H9 (cell line): Measurements from ENCODE around the gene KLRD1. TPM values are rescaled to one million over a fixed set of nuclear protein-coding genes. Genes with fewer than 3 reads are reported as not detected.

Experiments used
- DNase-seq: peaks from one replicate; pipeline ENCODE4 v3.0.0-alpha.2; 2017
- H2AFZ ChIP-seq: one replicate; pipeline ENCODE4 v1.6.1; 2013; ENCODE audit warnings: mild to moderate bottlenecking, low read length, control low read depth, moderate library complexity
- H2AK5ac ChIP-seq: 2 replicates; pipeline ENCODE4 v1.6.1; 2013; ENCODE audit warnings: low read length, control low read depth, mixed read lengths; ENCODE audit not compliant: insufficient read length
- H2BK120ac ChIP-seq: one replicate; pipeline ENCODE4 v1.6.1; 2013; ENCODE audit warnings: low read depth, mild to moderate bottlenecking, low read length, control low read depth, inconsistent platforms; ENCODE audit not compliant: poor library complexity, severe bottlenecking
- H2BK12ac ChIP-seq: 2 replicates; pipeline ENCODE4 v1.6.1; 2013; ENCODE audit warnings: low read length, control low read depth, mixed read lengths, low read depth; ENCODE audit not compliant: insufficient read length
- H2BK15ac ChIP-seq: 2 replicates; pipeline ENCODE4 v1.6.1; 2013; ENCODE audit warnings: low read depth, low read length, control low read depth
- H2BK20ac ChIP-seq: one replicate; pipeline ENCODE4 v1.6.1; 2013; ENCODE audit warnings: low read depth, mild to moderate bottlenecking, low read length, control low read depth, inconsistent platforms; ENCODE audit not compliant: poor library complexity, severe bottlenecking
- H2BK5ac ChIP-seq: 2 replicates; pipeline ENCODE4 v1.6.1; 2013; ENCODE audit warnings: low read length, control low read depth, mixed read lengths; ENCODE audit not compliant: insufficient read length
- H3K14ac ChIP-seq: 2 replicates; pipeline ENCODE4 v1.6.1; 2013; ENCODE audit warnings: low read length, control low read depth; ENCODE audit not compliant: insufficient read depth
- H3K18ac ChIP-seq: 2 replicates; pipeline ENCODE4 v1.6.1; 2013; ENCODE audit warnings: low read depth, mild to moderate bottlenecking, mixed read lengths, low read length, control low read depth; ENCODE audit not compliant: insufficient read length
- H3K23ac ChIP-seq: 2 replicates; pipeline ENCODE4 v1.6.1; 2013; ENCODE audit warnings: low read length, control low read depth, mixed read lengths, low read depth; ENCODE audit not compliant: insufficient read length
- H3K23me2 ChIP-seq: 2 replicates; pipeline ENCODE4 v1.6.1; 2013; ENCODE audit warnings: low read depth, mild to moderate bottlenecking, mixed read lengths, low read length, control low read depth; ENCODE audit not compliant: insufficient read length, poor library complexity, severe bottlenecking
- H3K27ac ChIP-seq: 2 replicates; pipeline ENCODE4 v1.5.1; 2013; ENCODE audit warnings: low read length, control low read depth, mixed read lengths, low read depth; ENCODE audit not compliant: insufficient read length
- H3K27me3 ChIP-seq: 2 replicates; pipeline ENCODE4 v1.6.1; 2013; ENCODE audit warnings: low read length, control low read depth, inconsistent platforms; ENCODE audit not compliant: insufficient read depth
- H3K4ac ChIP-seq: 2 replicates; pipeline ENCODE4 v1.6.1; 2013; ENCODE audit warnings: low read depth, mild to moderate bottlenecking, control low read depth, inconsistent platforms, low read length, moderate library complexity
- H3K4me1 ChIP-seq: 2 replicates; pipeline ENCODE4 v1.6.1; 2013; ENCODE audit warnings: low read length, control low read depth, inconsistent platforms; ENCODE audit not compliant: insufficient read depth
- H3K4me2 ChIP-seq: 2 replicates; pipeline ENCODE4 v1.6.1; 2013; ENCODE audit warnings: low read length, control low read depth, mixed read lengths; ENCODE audit not compliant: insufficient read length, insufficient read depth
- H3K56ac ChIP-seq: 2 replicates; pipeline ENCODE4 v1.6.1; 2013; ENCODE audit warnings: low read depth, mild to moderate bottlenecking, mixed read lengths, low read length, control low read depth; ENCODE audit not compliant: insufficient read length
- H3K79me1 ChIP-seq: 2 replicates; pipeline ENCODE4 v1.6.1; 2013; ENCODE audit warnings: low read depth, mild to moderate bottlenecking, moderate library complexity, low read length, control low read depth, inconsistent platforms; ENCODE audit not compliant: insufficient read depth, poor library complexity, severe bottlenecking
- H3K79me2 ChIP-seq: 2 replicates; pipeline ENCODE4 v1.6.1; 2013; ENCODE audit warnings: low read length, control low read depth, inconsistent platforms; ENCODE audit not compliant: insufficient read depth
- H3K9ac ChIP-seq: 2 replicates; pipeline ENCODE4 v1.6.1; 2013; ENCODE audit warnings: low read length, control low read depth, mixed read lengths; ENCODE audit not compliant: insufficient read length; ENCODE audit errors: extremely low read depth
- H3K9me3 ChIP-seq: one replicate; pipeline ENCODE4 v1.6.1; 2013; ENCODE audit warnings: low read depth, low read length, inconsistent platforms; ENCODE audit not compliant: control insufficient read depth
- H3T11ph ChIP-seq: one replicate; pipeline ENCODE4 v1.6.1; 2013; ENCODE audit warnings: mild to moderate bottlenecking, low read length, control low read depth, inconsistent platforms
- H4K20me1 ChIP-seq: one replicate; pipeline ENCODE4 v1.6.1; 2013; ENCODE audit not compliant: control insufficient read depth, insufficient read length, insufficient read depth
- H4K5ac ChIP-seq: 2 replicates; pipeline ENCODE4 v1.6.1; 2013; ENCODE audit warnings: low read depth, mild to moderate bottlenecking, mixed read lengths, low read length, control low read depth; ENCODE audit not compliant: insufficient read length
- H4K8ac ChIP-seq: replicated peaks from 2 replicates; pipeline ENCODE4 v1.6.1; 2013; ENCODE audit warnings: low read length, control low read depth, mixed read lengths, low read depth; ENCODE audit not compliant: insufficient read length
- H4K91ac ChIP-seq: 2 replicates; pipeline ENCODE4 v1.6.1; 2013; ENCODE audit warnings: low read depth, mild to moderate bottlenecking, moderate library complexity, mixed read lengths, low read length, control low read depth; ENCODE audit not compliant: insufficient read length
- H3K27ac Mint-ChIP-seq, 3 experiments: 2 replicates in 2 of 3; 3 replicates in 1 of 3; pipeline ENCODE4 v1.8.0; 2020 to 2021; ENCODE audit warnings: mixed read lengths in 3 of 3, mild to moderate bottlenecking in 1 of 3, moderate library complexity in 1 of 3
- H3K27me3 Mint-ChIP-seq: 2 replicates; pipeline ENCODE4 v1.8.0; 2021; ENCODE audit warnings: low read depth, mild to moderate bottlenecking, moderate library complexity, mixed read lengths
- H3K36me3 Mint-ChIP-seq, 3 experiments: 2 replicates in 2 of 3; 3 replicates in 1 of 3; pipeline ENCODE4 v1.8.0; 2020 to 2021; ENCODE audit warnings: low read depth in 3 of 3, mixed read lengths in 3 of 3; ENCODE audit not compliant: insufficient read depth in 1 of 3
- H3K4me1 Mint-ChIP-seq, 2 experiments: 2 replicates each; pipeline ENCODE4 v1.8.0; 2020; ENCODE audit warnings: mixed read lengths in 2 of 2
- H3K4me3 Mint-ChIP-seq, 2 experiments: 2 replicates in 1 of 2; 3 replicates in 1 of 2; pipeline ENCODE4 v1.8.0; 2020 to 2021; ENCODE audit warnings: mild to moderate bottlenecking in 2 of 2, mixed read lengths in 2 of 2, moderate library complexity in 1 of 2
- H3K9me3 Mint-ChIP-seq, 2 experiments: 2 replicates in 1 of 2; 3 replicates in 1 of 2; pipeline ENCODE4 v1.8.0; 2020; ENCODE audit warnings: mild to moderate bottlenecking in 2 of 2, mixed read lengths in 2 of 2, moderate library complexity in 1 of 2
- CTCF ChIP-seq: fragments of 200-600 bp; sonication (generic); conservative IDR thresholded peaks from 3 replicates; pipeline ENCODE4 v1.8.0; 2021; ENCODE audit warnings: antibody characterized with exemption, mild to moderate bottlenecking
- WGBS: extraction: QIAGEN DNeasy Blood & Tissue Kit; methylation state at CpG from one replicate; pipeline ENCODE4 v1.1.7; 2013; ENCODE audit warnings: missing lambda C conversion rate, low lambda C conversion rate, mixed read lengths; ENCODE audit not compliant: insufficient read length; ENCODE audit errors: extremely low coverage; 5-methylcytosine and 5-hydroxymethylcytosine counted together
- total RNA-seq: library from RNA; stranded (reverse); gene quantifications from 2 replicates; pipeline ENCODE4 v1.2.1, GENCODE V29; 2021

KLRD1 gene
- total RNA-seq, 1 experiment from 2014 or later: not detected

- no peak overlapping the region for H3K9ac ChIP-seq
- no peaks in the 10 kb centered on the region for H3K79me1 ChIP-seq
- no CpG with 5 or more reads among the region's 5 CpGs for WGBS
- no peaks in the 10 kb centered on the region for H3K27me3 ChIP-seq
- peak overlapping the region; percentile 84 for H3K14ac ChIP-seq
- H3K23ac ChIP-seq: no peak overlapping the region
- H4K20me1 ChIP-seq: no peaks in the 10 kb centered on the region
- no peak overlapping the region for H3K27ac Mint-ChIP-seq
- peak overlapping the region; percentile 72 for H2BK12ac ChIP-seq
- H4K5ac ChIP-seq: peak overlapping the region; percentile 79
- H3T11ph ChIP-seq: no peak overlapping the region
- DNase-seq: no peak
- H4K8ac ChIP-seq: no peak overlapping the region
- H3K23me2 ChIP-seq: peaks cover 12% of the 10 kb centered on the region
- no peak overlapping the region for H2AFZ ChIP-seq
- H2BK20ac ChIP-seq: no peak overlapping the region
- H3K36me3 Mint-ChIP-seq: peaks cover 3 to 19% (median 8%) of the 10 kb centered on the region in 3 experiments; a peak in 6 of 7 replicates
- H3K79me2 ChIP-seq: no peaks in the 10 kb centered on the region
- H3K4me2 ChIP-seq: peak overlapping the region; percentile 99
- H3K4ac ChIP-seq: no peak overlapping the region
- H3K9me3 ChIP-seq: no peaks in the 10 kb centered on the region
- H2BK120ac ChIP-seq: no peak overlapping the region
- H3K4me3 Mint-ChIP-seq: no peak overlapping the region
- H2AK5ac ChIP-seq: no peak overlapping the region
- peak overlapping the region; percentile 9 for H3K56ac ChIP-seq
- no peaks in the 10 kb centered on the region; the same call in 1 of the 2 replicates for H3K27me3 Mint-ChIP-seq
- peaks cover 15% of the 10 kb centered on the region; the same call in 1 of the 2 replicates for H3K4me1 ChIP-seq
- no peak for TF ChIP-seq CTCF
- H4K91ac ChIP-seq: peak overlapping the region; percentile 9
- peaks cover 7 to 14% of the 10 kb centered on the region in 2 experiments; a peak in 3 of 5 replicates for H3K9me3 Mint-ChIP-seq
- H3K4me1 Mint-ChIP-seq: peaks cover 24 to 37% of the 10 kb centered on the region in 2 experiments
- 0 out of 2 replicates have a peak overlapping the region, but pooled peaks have one; percentile 25 for H2BK15ac ChIP-seq
- peak overlapping the region; percentile 82 for H3K18ac ChIP-seq
- H2BK5ac ChIP-seq: no peak overlapping the region
- no peak overlapping the region for H3K27ac ChIP-seq
These were observed 55.9 kb downstream of the KLRD1 start for GRCh38 chr12:10363658-10363913.
